GM19035 (cell line): Measurements from ENCODE around the gene ALDH3B2.
A peak's percentile ranks its signal among the peaks of the same experiment; 100 is the strongest.

Experiments used
- ATAC-seq: cut with Tn5 transposase; IDR thresholded peaks from one replicate; pipeline ENCODE4 v1.9.1; 2021; ENCODE audit not compliant: unreplicated experiment

Gene ALDH3B2

GRCh38 chr11:67615728-67616430 lies 58.5 kb downstream of the ALDH3B2 start:
- no peak for ATAC-seq

GRCh38 chr11:67614730-67615714 lies 59.4 kb downstream of the ALDH3B2 start:
- no peak for ATAC-seq

GRCh38 chr11:67613960-67614715 lies 60.3 kb downstream of the ALDH3B2 start:
- peak; percentile 74 for ATAC-seq

- no peak for ATAC-seq
Measured at GRCh38 chr11:67613313-67613959, 61.0 kb downstream of the ALDH3B2 start.

- no peak for ATAC-seq
Measured at GRCh38 chr11:67612751-67613150, 61.7 kb downstream of the ALDH3B2 start.
